Gastrocnemius medialis (tissue), 4 donors: ENCODE results near the gene PTTG1IP. TPM values are rescaled to one million over a fixed set of nuclear protein-coding genes. Genes with fewer than 3 reads are reported as not detected.
"Not testable (repeated sequence)": the region's sequence is repeated elsewhere in the genome, so short reads cannot be mapped to it uniquely, and the experiment has no call there.

ENCODE experiments used
- ATAC-seq, 2 donors: fragments of 150-250 bp; one replicate each; pipeline ENCODE4 v1.9.1; 2016
- DNase-seq, 2 donors: peaks; one replicate each; pipeline ENCODE4 v3.0.0-alpha.2; 2019
- H3K27ac ChIP-seq, 4 donors: fragments of 200-600 bp; sonication (generic); 1 replicate in 1 of 4; 2 replicates in 3 of 4; pipeline ENCODE4 v1.5.1; 2016 to 2018; ENCODE audit warnings: mild to moderate bottlenecking in 2 of 4, moderate library complexity in 1 of 4
- H3K27me3 ChIP-seq, 3 donors: fragments of 200-600 bp; sonication (generic) in 2 of 3; 1 replicate in 1 of 3; 2 replicates in 2 of 3; pipeline versions ENCODE4 v1.5.1 to v1.6.0; 2016 to 2019; ENCODE audit warnings: mild to moderate bottlenecking in 1 of 3, moderate library complexity in 1 of 3
- H3K36me3 ChIP-seq, 2 donors: fragments of 200-600 bp; sonication (generic) in 1 of 2; one replicate each; pipeline ENCODE4 v1.5.1; 2017 to 2018
- H3K4me1 ChIP-seq, 2 donors: fragments of 200-600 bp; sonication (generic) in 1 of 2; one replicate each; pipeline ENCODE4 v1.5.1; 2016 to 2017; ENCODE audit warnings: mild to moderate bottlenecking in 2 of 2
- H3K4me3 ChIP-seq, 4 donors: fragments of 200-600 bp; sonication (generic) in 3 of 4; 1 replicate in 1 of 4; 2 replicates in 3 of 4; pipeline ENCODE4 v1.5.1; 2016 to 2019; ENCODE audit warnings: mild to moderate bottlenecking in 2 of 4
- H3K9me3 ChIP-seq, 3 donors: fragments of 200-600 bp; sonication (generic) in 2 of 3; 1 replicate in 1 of 3; 2 replicates in 2 of 3; pipeline ENCODE4 v1.5.1; 2016 to 2019
- CTCF ChIP-seq, 5 experiments: fragments of 450-650 bp in 3 of 5; fragments of 200-600 bp in 2 of 5; sonication (generic) in 2 of 5; IDR thresholded peaks in 4 of 5; conservative IDR thresholded peaks in 1 of 5; 1 replicate in 4 of 5; 2 replicates in 1 of 5; pipeline ENCODE4 v1.5.1; 2016 to 2019; ENCODE audit warnings: antibody characterized with exemption in 5 of 5, mild to moderate bottlenecking in 3 of 5, moderate library complexity in 3 of 5
- POLR2A ChIP-seq, 2 donors: fragments of 450-650 bp; IDR thresholded peaks; one replicate each; pipeline ENCODE4 v1.6.1; 2017; ENCODE audit warnings: antibody characterized with exemption in 2 of 2, mild to moderate bottlenecking in 2 of 2, moderate library complexity in 2 of 2
- in situ Hi-C, 4 donors: fragments of 200-750 bp; cut with MboI; loops; one replicate each; pipeline versions ENCODE4 v1.15.0 to v1.8.0; 2017; ENCODE audit warnings: low sequenced_read_pairs in 4 of 4
- intact Hi-C: fragments of 100-400 bp; cut with DNase I; formaldehyde crosslinking; loops from one replicate; pipeline ENCODE4 v1.15.1; 2023; ENCODE audit warnings: low total_unique reads
- total RNA-seq, 4 donors: library from RNA; depleted of rRNA; stranded (reverse); fragments of >200 nt; gene quantifications; one replicate each; pipeline versions ENCODE4 v1.1.0 to v1.2.3, GENCODE V29; 2016

PTTG1IP gene
- total RNA-seq, 4 donors from 2014 or later: 116 to 217 (median 127) TPM

GRCh38 chr21:44884097-44884496 is 10.6 kb upstream of the PTTG1IP start:
- Histone ChIP-seq H3K27ac (no peak overlapping the region), H3K27me3 (no peaks in the 10 kb centered on the region), H3K36me3 (no peaks in the 10 kb centered on the region), H3K9me3 (no peaks in the 10 kb centered on the region), H3K4me3 (no peak overlapping the region), H3K4me1 (no peaks in the 10 kb centered on the region)
- intact Hi-C loops (no loop called here), in situ Hi-C loops (loop anchor here in 2 of 4 donors (5.0 to 10.0 kb wide), 2 partner anchors 87 to 89 kb away; no protein-coding TSS in a partner anchor)
- no peak for ATAC-seq
- no peak for DNase-seq
- TF ChIP-seq POLR2A (IDR thresholded peaks at IDR 0.05): no peak
- TF ChIP-seq CTCF (IDR thresholded peaks at IDR 0.05 in 4 of 5, conservative IDR thresholded peaks at IDR 0.05 in 1 of 5): no peak

- DNase-seq: no peak
- no peak for ATAC-seq
- H3K27ac ChIP-seq: no peak overlapping the region
- intact Hi-C loops: no loop called here
- no peaks in the 10 kb centered on the region for H3K27me3 ChIP-seq
- H3K4me3 ChIP-seq: no peak overlapping the region
- no peaks in the 10 kb centered on the region for H3K4me1 ChIP-seq
- no peaks in the 10 kb centered on the region for H3K36me3 ChIP-seq
- in situ Hi-C loops: loop anchor here in 2 of 4 donors (5.0 to 10.0 kb wide), 2 partner anchors 86 to 88 kb away; no protein-coding TSS in a partner anchor
- TF ChIP-seq POLR2A (IDR thresholded peaks at IDR 0.05) (no peak), CTCF (IDR thresholded peaks at IDR 0.05 in 4 of 5, conservative IDR thresholded peaks at IDR 0.05 in 1 of 5) (no peak)
- no peaks in the 10 kb centered on the region for H3K9me3 ChIP-seq
Measured at GRCh38 chr21:44883250-44883649, 9.8 kb upstream of the PTTG1IP start.

- TF ChIP-seq CTCF (IDR thresholded peaks at IDR 0.05 in 4 of 5, conservative IDR thresholded peaks at IDR 0.05 in 1 of 5) (no peak), POLR2A (IDR thresholded peaks at IDR 0.05) (no peak)
- H3K4me1 ChIP-seq: no peaks in the 10 kb centered on the region
- DNase-seq: no peak
- H3K9me3 ChIP-seq: no peaks in the 10 kb centered on the region
- H3K27me3 ChIP-seq: no peaks in the 10 kb centered on the region
- in situ Hi-C loops: loop anchor here in 2 of 4 donors (5.0 to 10.0 kb wide), 2 partner anchors 84 to 87 kb away; no protein-coding TSS in a partner anchor
- no peak overlapping the region for H3K4me3 ChIP-seq
- H3K27ac ChIP-seq: no peak overlapping the region
- H3K36me3 ChIP-seq: no peaks in the 10 kb centered on the region
- no peak for ATAC-seq
- intact Hi-C loops: no loop called here
Measured at GRCh38 chr21:44881198-44881872, 7.8 kb upstream of the PTTG1IP start.

- no peak for DNase-seq
- in situ Hi-C loops (loop anchor here in 2 of 4 donors (5.0 to 10.0 kb wide), 2 partner anchors 83 to 86 kb away; no protein-coding TSS in a partner anchor), intact Hi-C loops (no loop called here)
- Histone ChIP-seq H3K4me3 (no peak overlapping the region), H3K36me3 (no peaks in the 10 kb centered on the region), H3K27me3 (no peaks in the 10 kb centered on the region), H3K27ac (no peak overlapping the region), H3K9me3 (no peaks in the 10 kb centered on the region), H3K4me1 (peaks cover 5% of the 10 kb centered on the region in 2 donors)
- ATAC-seq: no peak
- TF ChIP-seq CTCF (IDR thresholded peaks at IDR 0.05 in 4 of 5, conservative IDR thresholded peaks at IDR 0.05 in 1 of 5): no peak
- TF ChIP-seq POLR2A (IDR thresholded peaks at IDR 0.05): no peak
Measured at GRCh38 chr21:44880405-44881197, 7.1 kb upstream of the PTTG1IP start.

GRCh38 chr21:44879238-44879637 is 5.7 kb upstream of the PTTG1IP start:
- H3K4me3 ChIP-seq, H3K36me3 ChIP-seq, ATAC-seq, DNase-seq, intact Hi-C loops, H3K27ac ChIP-seq, H3K9me3 ChIP-seq, H3K27me3 ChIP-seq, in situ Hi-C loops: not testable (repeated sequence)
- H3K4me1 ChIP-seq: peaks cover 17 to 19% of the 10 kb centered on the region in 2 donors
